ENCODE measurements around the gene RFC5.

DNA sequence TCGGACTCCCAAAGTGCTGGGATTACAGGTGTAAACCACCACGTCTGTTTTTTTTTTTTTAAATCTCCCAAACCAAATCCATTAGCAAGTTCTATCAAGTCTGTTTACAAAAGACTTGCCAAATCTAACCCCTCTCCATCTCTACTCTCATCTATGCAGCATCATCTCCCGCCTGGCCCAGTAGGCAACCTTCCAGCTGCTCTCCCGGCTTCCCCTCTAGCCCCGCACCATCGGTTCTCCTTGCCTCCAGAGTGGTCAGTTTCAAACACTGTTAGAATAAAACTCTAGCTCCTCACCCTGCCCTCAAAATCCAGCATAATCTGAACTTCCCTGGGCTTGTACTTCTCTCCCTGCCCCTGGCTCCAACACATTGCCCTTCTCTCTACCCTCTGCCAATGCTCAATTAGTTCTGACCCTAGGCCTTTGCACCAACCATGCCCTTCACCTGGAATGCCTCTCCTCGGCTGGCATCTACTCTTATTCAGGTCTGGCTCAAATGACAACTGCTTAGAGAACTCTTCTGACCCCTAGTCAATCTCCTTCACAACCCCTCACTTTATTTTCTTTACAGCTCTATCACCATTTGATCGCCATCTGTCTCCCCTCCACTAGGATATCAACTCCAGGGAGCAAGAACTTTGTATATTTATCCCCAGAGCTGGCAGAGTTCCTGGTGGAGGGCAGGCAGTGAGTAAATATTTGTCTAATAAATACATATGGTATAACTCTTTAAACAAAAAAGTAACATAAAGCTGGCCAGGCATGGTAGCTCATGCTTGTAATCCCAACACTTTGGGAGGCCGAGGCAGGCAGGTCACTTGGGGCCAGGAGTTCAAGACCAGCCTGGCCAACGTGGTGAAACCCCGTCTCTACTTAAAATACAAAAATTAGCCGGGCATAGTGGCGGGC is 39.6 kb downstream of the RFC5 start:
- TF ChIP-seq, protein P1, sequence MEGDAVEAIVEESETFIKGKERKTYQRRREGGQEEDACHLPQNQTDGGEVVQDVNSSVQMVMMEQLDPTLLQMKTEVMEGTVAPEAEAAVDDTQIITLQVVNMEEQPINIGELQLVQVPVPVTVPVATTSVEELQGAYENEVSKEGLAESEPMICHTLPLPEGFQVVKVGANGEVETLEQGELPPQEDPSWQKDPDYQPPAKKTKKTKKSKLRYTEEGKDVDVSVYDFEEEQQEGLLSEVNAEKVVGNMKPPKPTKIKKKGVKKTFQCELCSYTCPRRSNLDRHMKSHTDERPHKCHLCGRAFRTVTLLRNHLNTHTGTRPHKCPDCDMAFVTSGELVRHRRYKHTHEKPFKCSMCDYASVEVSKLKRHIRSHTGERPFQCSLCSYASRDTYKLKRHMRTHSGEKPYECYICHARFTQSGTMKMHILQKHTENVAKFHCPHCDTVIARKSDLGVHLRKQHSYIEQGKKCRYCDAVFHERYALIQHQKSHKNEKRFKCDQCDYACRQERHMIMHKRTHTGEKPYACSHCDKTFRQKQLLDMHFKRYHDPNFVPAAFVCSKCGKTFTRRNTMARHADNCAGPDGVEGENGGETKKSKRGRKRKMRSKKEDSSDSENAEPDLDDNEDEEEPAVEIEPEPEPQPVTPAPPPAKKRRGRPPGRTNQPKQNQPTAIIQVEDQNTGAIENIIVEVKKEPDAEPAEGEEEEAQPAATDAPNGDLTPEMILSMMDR (IDR thresholded peaks at IDR 0.05): no peak
- no peak for TF ChIP-seq POLR2AphosphoS5 (IDR thresholded peaks at IDR 0.05)
- TF ChIP-seq EP300 (IDR thresholded peaks at IDR 0.05; ENCODE audit: low read depth): no peak
- TF ChIP-seq POLR2A (IDR thresholded peaks at IDR 0.05): no peak
